K562 (cell line): ENCODE measurements around the gene ZNF331. TPM values are rescaled to one million over a fixed set of nuclear protein-coding genes. Genes with fewer than 3 reads are reported as not detected.

ENCODE experiments used
- ATAC-seq: fragments of 200-7000 bp; cut with Tn5 transposase; 3 replicates; pipeline ENCODE4 v1.9.1; 2020; ENCODE audit warnings: moderate library complexity
- BruUV-seq: library from RNA; stranded (reverse); fragments of 400-500 nt; replicated peaks from 2 replicates; lab custom pipeline; 2021; lab: Mats Ljungman, UMichigan
- CTCF ChIA-PET: fragments of 300-600 bp; formaldehyde crosslinking; extraction: SDS; loops from one replicate; lab custom pipeline; 2021; ENCODE audit warnings: low intra/inter-chr PET ratio; lab: Yijun Ruan, JAX
- POLR2A ChIA-PET: fragments of 300-600, 350-650 bp; sonication (Branson Sonifier 250); formaldehyde crosslinking; extraction: SDS; loops from one replicate; lab custom pipeline; 2021; ENCODE audit warnings: antibody characterized with exemption, inconsistent platforms; lab: Yijun Ruan, JAX
- DNase-seq, 4 experiments: peaks; one replicate each; pipeline versions ENCODE4 v3.0.0 to v3.0.0-alpha.2; 2011 to 2018; ENCODE audit warnings: low spot score in 3 of 4, mixed read lengths in 3 of 4; ENCODE audit errors: extremely low read depth in 1 of 4
- FAIRE-seq: peaks from 2 replicates; lab custom pipeline; 2011; peaks lifted over from hg19 to GRCh38; lab: Jason Lieb, UNC
- H2AFZ ChIP-seq: 2 replicates; pipeline ENCODE4 v1.6.0; 2011; ENCODE audit warnings: low read depth, low read length, control low read depth, inconsistent platforms
- H3K27ac ChIP-seq: fragments of 200-600 bp; 3 replicates; pipeline ENCODE4 v1.8.0; 2011; ENCODE audit warnings: low read depth, mild to moderate bottlenecking, control low read depth, inconsistent platforms, low read length, moderate library complexity, mixed read lengths; ENCODE audit errors: extremely low read depth
- H3K27me3 ChIP-seq, 2 experiments: fragments of 300-600 bp in 1 of 2; 2 replicates in 1 of 2; 3 replicates in 1 of 2; pipeline versions ENCODE4 v1.6.0 to v1.8.0; 2011; ENCODE audit warnings: inconsistent platforms in 2 of 2, low read length in 2 of 2, mild to moderate bottlenecking in 1 of 2, mixed read lengths in 1 of 2, moderate library complexity in 1 of 2; ENCODE audit not compliant: control insufficient read depth in 2 of 2, insufficient read depth in 2 of 2
- H3K36me3 ChIP-seq: fragments of 300-600 bp; 3 replicates; pipeline ENCODE4 v1.8.0; 2011; ENCODE audit warnings: mild to moderate bottlenecking, low read length, inconsistent platforms; ENCODE audit not compliant: control insufficient read depth, insufficient read depth
- H3K4me1 ChIP-seq, 2 experiments: fragments of 200-600 bp in 1 of 2; replicated peaks in 1 of 2; 2 replicates in 1 of 2; 3 replicates in 1 of 2; pipeline versions ENCODE4 v1.5.1 to v1.8.0; 2011; ENCODE audit warnings: inconsistent platforms in 2 of 2, low read length in 2 of 2, mild to moderate bottlenecking in 1 of 2, mixed read lengths in 1 of 2, moderate library complexity in 1 of 2; ENCODE audit not compliant: control insufficient read depth in 2 of 2, insufficient read depth in 2 of 2
- H3K4me2 ChIP-seq: 2 replicates; pipeline ENCODE4 v1.6.1; 2011; ENCODE audit warnings: low read length, control low read depth, inconsistent platforms, mixed read lengths; ENCODE audit not compliant: insufficient read depth
- H3K4me3 ChIP-seq: fragments of 200-600 bp; sonication (generic), shearing (Covaris generic); 2 replicates; pipeline ENCODE4 v1.5.1; 2016; ENCODE audit warnings: control low read depth, inconsistent platforms
- H3K79me2 ChIP-seq: fragments of 200-600 bp; 3 replicates; pipeline ENCODE4 v1.8.0; 2011; ENCODE audit warnings: low read length, inconsistent platforms; ENCODE audit not compliant: control insufficient read depth, insufficient read depth
- H3K9ac ChIP-seq, 2 experiments: 2 replicates each; pipeline versions ENCODE4 v1.6.0 to v1.6.1; 2011; ENCODE audit warnings: low read depth in 2 of 2, low read length in 2 of 2, control low read depth in 1 of 2, inconsistent platforms in 1 of 2, mild to moderate bottlenecking in 1 of 2, mixed read lengths in 1 of 2; ENCODE audit not compliant: insufficient read depth in 1 of 2
- H3K9me1 ChIP-seq: one replicate; pipeline ENCODE4 v1.6.0; 2011; ENCODE audit warnings: inconsistent platforms, mild to moderate bottlenecking, low read length, moderate library complexity; ENCODE audit not compliant: control insufficient read depth, insufficient read depth
- H3K9me3 ChIP-seq: replicated peaks from 2 replicates; pipeline ENCODE4 v1.5.1; 2011; ENCODE audit warnings: low read depth, low read length, inconsistent platforms; ENCODE audit not compliant: control insufficient read depth, insufficient read depth
- H4K20me1 ChIP-seq: replicated peaks from 2 replicates; pipeline ENCODE4 v1.6.1; 2011; ENCODE audit warnings: low read length, inconsistent platforms, mixed read lengths; ENCODE audit not compliant: control insufficient read depth, insufficient read depth
- DNMT1 ChIP-seq: fragments of 450-650 bp; IDR thresholded peaks from 2 replicates; pipeline ENCODE4 v1.6.1; 2016; ENCODE audit warnings: antibody characterized with exemption, mild to moderate bottlenecking
- ETV1 ChIP-seq: fragments of 450-650 bp; conservative IDR thresholded peaks from 2 replicates; pipeline ENCODE4 v1.6.1; 2016; ENCODE audit warnings: missing genetic modification characterization, control low read depth, low read depth, missing compliant biosample characterization
- ETV5 ChIP-seq: sonication (generic); formaldehyde crosslinking; IDR thresholded peaks from 2 replicates; pipeline ENCODE4 v1.4.0; 2020; ENCODE audit warnings: low read depth, mild to moderate bottlenecking, missing genetic modification reagents
- GMEB1 ChIP-seq: fragments of 250-450 bp; sonication (Bioruptor Pico); IDR thresholded peaks from 2 replicates; pipeline ENCODE4 v1.4.0; 2020; ENCODE audit warnings: mild to moderate bottlenecking
- MEF2A ChIP-seq: IDR thresholded peaks from 2 replicates; pipeline ENCODE4 v1.6.1; 2011; ENCODE audit warnings: low read depth, mild to moderate bottlenecking, low read length, moderate library complexity; ENCODE audit not compliant: control insufficient read depth
- TEAD1 ChIP-seq, 2 experiments: fragments of 450-650 bp in 1 of 2; sonication (generic) in 1 of 2; formaldehyde crosslinking; IDR thresholded peaks; 2 replicates each; pipeline versions ENCODE4 v1.4.0 to v1.8.0; 2020 to 2022; ENCODE audit warnings: mild to moderate bottlenecking in 2 of 2, missing genetic modification reagents in 1 of 2
- TRIM24 ChIP-seq, 2 experiments: fragments of 450-650 bp; IDR thresholded peaks; 2 replicates each; pipeline ENCODE4 v1.6.1; 2016
- ZNF23 ChIP-seq: fragments of 250-450 bp; sonication (Bioruptor Pico); IDR thresholded peaks from 2 replicates; pipeline ENCODE4 v1.4.0; 2020; ENCODE audit warnings: mild to moderate bottlenecking
- ZNF384 ChIP-seq: IDR thresholded peaks from 2 replicates; pipeline ENCODE4 v1.6.1; 2012; ENCODE audit warnings: low read depth, low read length, improper control_type of control experiment
- ZNF586 ChIP-seq: fragments of 450-650 bp; formaldehyde crosslinking; conservative IDR thresholded peaks from 2 replicates; pipeline ENCODE4 v1.4.0; 2020; ENCODE audit warnings: mild to moderate bottlenecking, moderate library complexity
- WGBS: fragments of 100-300 bp; shearing (Covaris generic); methylation state at CpG from one replicate; pipeline ENCODE4 v1.1.6; 2016; ENCODE audit warnings: low coverage, mixed read lengths; ENCODE audit not compliant: insufficient coverage; ENCODE audit errors: missing lambda C conversion rate; 5-methylcytosine and 5-hydroxymethylcytosine counted together
- in situ Hi-C: fragments of 300-500 bp; cut with MboI; formaldehyde crosslinking; loops from 4 replicates; pipeline ENCODE4 v1.15.0; 2018; ENCODE audit warnings: inconsistent platforms, mixed read lengths
- intact Hi-C: fragments of 100-400 bp; cut with micrococcal nuclease; formaldehyde crosslinking; loops from 2 replicates; pipeline ENCODE4 v1.14.2; 2022
- polyA plus RNA-seq, 8 experiments: library from polyadenylated mRNA; depleted of rRNA in 4 of 8; stranded (reverse) in 5 of 8; unstranded in 3 of 8; fragments of >200 nt; fragmentation: Nextera tagmentation in 2 of 8; fragmentation: Illumina TruSeq in 1 of 8; extraction: Ambion mirVana in 2 of 8; extraction: Trizol in 1 of 8; gene quantifications; 2 replicates each; pipeline versions ENCODE4 v1.2.1 to v1.2.3, GENCODE V29; 2011 to 2014; ENCODE audit warnings: inconsistent platforms in 1 of 8, missing spikeins in 1 of 8
- total RNA-seq, 7 experiments: library from RNA; depleted of rRNA in 6 of 7; stranded (reverse); fragments of >200 nt in 6 of 7; fragmentation: Illumina TruSeq in 2 of 7; extraction: Trizol in 2 of 7; gene quantifications; 2 replicates each; pipeline versions ENCODE4 v1.2.1 to v1.2.3, GENCODE V29; 2011 to 2021; ENCODE audit warnings: low replicate concordance in 1 of 7

Gene ZNF331
- total and polyA plus RNA-seq, 9 of the 15 experiments (the other 6 are each of a cell fraction or from before 2014, with no cell fraction given), result 0.23 to 2.7 (median 0.76) TPM

- DNase-seq, result no peak
- H3K4me1 ChIP-seq, result no peaks in the 10 kb centered on the region
- TF ChIP-seq MEF2A (no peak), ZNF586 (CRISPR knock-in tag) (no peak), GMEB1 (no peak), DNMT1 (no peak), TEAD1 (CRISPR knock-in tag; IDR thresholded peaks at IDR 0.05) (no peak), ETV5 (CRISPR knock-in tag) (no peak), ZNF384 (no peak), ZNF23 (CRISPR knock-in tag) (no peak), TRIM24 (IDR thresholded peaks at IDR 0.05) (no peak), ETV1 (no peak)
- TF ChIP-seq, all 486 proteins: peak for 0
- in situ Hi-C loops, result no loop called here
- CTCF ChIA-PET, result no interaction called here
- Histone ChIP-seq H3K9ac (no peak overlapping the region), H3K9me3 (no peaks in the 10 kb centered on the region), H3K4me3 (no peak overlapping the region), H3K79me2 (no peaks in the 10 kb centered on the region), H3K4me2 (no peak overlapping the region), H2AFZ (no peak overlapping the region), H3K27me3 (peaks cover 0 to 9% of the 10 kb centered on the region in 2 experiments; a peak in 1 of 5 replicates), H3K36me3 (no peaks in the 10 kb centered on the region), H4K20me1 (no peaks in the 10 kb centered on the region), H3K9me1 (no peaks in the 10 kb centered on the region), H3K27ac (no peak overlapping the region)
- FAIRE-seq (no peak), ATAC-seq (no peak)
- POLR2A ChIA-PET, result interaction anchor here (1.0 kb wide), 1 partner anchor 17 kb away, joined by 3 read pairs; no protein-coding TSS in a partner anchor
- intact Hi-C loops, result no loop called here
- BruUV-seq, result no TSS peak
- WGBS, result 0% methylated on average over 6 of the region's 6 CpGs
Observed at GRCh38 chr19:53581871-53582279, 43.9 kb downstream of the ZNF331 start.
